ENCODE results near the gene SECISBP2.
A peak's percentile ranks its signal among the peaks of the same experiment; 100 is the strongest.
"Not testable (repeated sequence)": the region's sequence is repeated elsewhere in the genome, so short reads cannot be mapped to it uniquely, and the experiment has no call there.

SECISBP2 gene

GRCh38 chr9:89318123-89319014 lies at the start of gene SECISBP2:
TSS of gene SECISBP2 (plus strand) at chr9:89318500. CDS start at chr9:89318577, 77 bp downstream.
- Histone ChIP-seq H3K9me3 (ENCODE audit: low read length) (no peaks in the 10 kb centered on the region), H3K27me3 (ENCODE audit: insufficient read depth, low read length) (no peaks in the 10 kb centered on the region), H3K36me3 (ENCODE audit: insufficient read depth, low read length) (peaks cover 71% of the 10 kb centered on the region), H4K20me1 (ENCODE audit: insufficient read depth, low read length) (no peaks in the 10 kb centered on the region), H3K4me2 (ENCODE audit: low read length) (peak within 1 kb of the TSS; percentile 99), H3K4me3 (ENCODE audit: low read depth, low read length, poor library complexity, severe bottlenecking) (peak within 1 kb of the TSS; percentile 76), H2AFZ (ENCODE audit: low read length) (peak within 1 kb of the TSS; percentile 78; the same call in 1 of the 2 replicates), H3K27ac (ENCODE audit: low read depth, low read length, poor library complexity, severe bottlenecking) (peak within 1 kb of the TSS; percentile 92), H3K79me2 (ENCODE audit: insufficient read depth, low read length) (peaks cover 64% of the 10 kb centered on the region), H3K4me1 (ENCODE audit: insufficient read depth, low read length, severe bottlenecking) (peaks cover 72% of the 10 kb centered on the region), H3K9me2 (ENCODE audit: low read depth, low read length) (no peaks in the 10 kb centered on the region), H3K9ac (ENCODE audit: low read length) (peak within 1 kb of the TSS; percentile 97), H3F3A (ENCODE audit: insufficient read depth, low read length) (peaks cover 22% of the 10 kb centered on the region)
- TF ChIP-seq CTCF (IDR thresholded peaks at IDR 0.05; ENCODE audit: low read length), result no peak; the same call in 1 of the 2 replicates
- no peak for TF ChIP-seq EZH2 (IDR thresholded peaks at IDR 0.05; ENCODE audit: borderline replicate concordance, low read length)

GRCh38 chr9:89273528-89274279 lies 44.6 kb upstream of the SECISBP2 start:
- Histone ChIP-seq H3K4me2 (ENCODE audit: low read length) (no peak overlapping the region), H3K27ac (ENCODE audit: low read depth, low read length, poor library complexity, severe bottlenecking) (no peak overlapping the region), H3K4me3 (ENCODE audit: low read depth, low read length, poor library complexity, severe bottlenecking) (no peak overlapping the region), H3K9ac (ENCODE audit: low read length) (no peak overlapping the region), H3F3A (ENCODE audit: insufficient read depth, low read length) (no peaks in the 10 kb centered on the region), H3K27me3 (ENCODE audit: insufficient read depth, low read length) (no peaks in the 10 kb centered on the region), H3K9me3 (ENCODE audit: low read length) (0 out of 2 replicates have a peak, but pooled peaks cover 10% of the 10 kb centered on the region), H3K79me2 (ENCODE audit: insufficient read depth, low read length) (no peaks in the 10 kb centered on the region), H3K4me1 (ENCODE audit: insufficient read depth, low read length, severe bottlenecking) (no peaks in the 10 kb centered on the region), H3K9me2 (ENCODE audit: low read depth, low read length) (no peaks in the 10 kb centered on the region), H4K20me1 (ENCODE audit: insufficient read depth, low read length) (no peaks in the 10 kb centered on the region), H3K36me3 (ENCODE audit: insufficient read depth, low read length) (no peaks in the 10 kb centered on the region), H2AFZ (ENCODE audit: low read length) (no peak overlapping the region)
- TF ChIP-seq CTCF (IDR thresholded peaks at IDR 0.05; ENCODE audit: low read length) (no peak), EZH2 (IDR thresholded peaks at IDR 0.05; ENCODE audit: borderline replicate concordance, low read length) (no peak)

- no peaks in the 10 kb centered on the region for H3K27me3 ChIP-seq (ENCODE audit: insufficient read depth, low read length)
- no peaks in the 10 kb centered on the region for H3K79me2 ChIP-seq (ENCODE audit: insufficient read depth, low read length)
- no peak overlapping the region for H3K9ac ChIP-seq (ENCODE audit: low read length)
- TF ChIP-seq EZH2 (IDR thresholded peaks at IDR 0.05; ENCODE audit: borderline replicate concordance, low read length), result no peak
- TF ChIP-seq CTCF (IDR thresholded peaks at IDR 0.05; ENCODE audit: low read length), result no peak
- H3K9me2 ChIP-seq (ENCODE audit: low read depth, low read length), result no peaks in the 10 kb centered on the region
- H3K36me3 ChIP-seq (ENCODE audit: insufficient read depth, low read length), result no peaks in the 10 kb centered on the region
- no peak overlapping the region for H2AFZ ChIP-seq (ENCODE audit: low read length)
- no peaks in the 10 kb centered on the region for H3K4me1 ChIP-seq (ENCODE audit: insufficient read depth, low read length, severe bottlenecking)
- H4K20me1 ChIP-seq (ENCODE audit: insufficient read depth, low read length), result no peaks in the 10 kb centered on the region
- no peak overlapping the region for H3K4me2 ChIP-seq (ENCODE audit: low read length)
- H3F3A ChIP-seq (ENCODE audit: insufficient read depth, low read length), result no peaks in the 10 kb centered on the region
- 0 out of 2 replicates have a peak, but pooled peaks cover 10% of the 10 kb centered on the region for H3K9me3 ChIP-seq (ENCODE audit: low read length)
- H3K27ac ChIP-seq (ENCODE audit: low read depth, low read length, poor library complexity, severe bottlenecking), result no peak overlapping the region
- H3K4me3 ChIP-seq (ENCODE audit: low read depth, low read length, poor library complexity, severe bottlenecking), result no peak overlapping the region
These were observed 43.5 kb upstream of the SECISBP2 start for GRCh38 chr9:89274838-89275237.

- not testable (repeated sequence) for H3K4me1 ChIP-seq (ENCODE audit: insufficient read depth, low read length, severe bottlenecking); H3K9me2 ChIP-seq (ENCODE audit: low read depth, low read length); H3K9me3 ChIP-seq (ENCODE audit: low read length); H2AFZ ChIP-seq (ENCODE audit: low read length); H3K4me3 ChIP-seq (ENCODE audit: low read depth, low read length, poor library complexity, severe bottlenecking); H4K20me1 ChIP-seq (ENCODE audit: insufficient read depth, low read length); H3F3A ChIP-seq (ENCODE audit: insufficient read depth, low read length); H3K4me2 ChIP-seq (ENCODE audit: low read length); H3K36me3 ChIP-seq (ENCODE audit: insufficient read depth, low read length); H3K79me2 ChIP-seq (ENCODE audit: insufficient read depth, low read length); H3K27me3 ChIP-seq (ENCODE audit: insufficient read depth, low read length); H3K27ac ChIP-seq (ENCODE audit: low read depth, low read length, poor library complexity, severe bottlenecking); H3K9ac ChIP-seq (ENCODE audit: low read length)
These were observed 42.3 kb upstream of the SECISBP2 start for GRCh38 chr9:89276040-89276439.
